Peyer's patch (tissue), 4 donors: ENCODE results near the gene SGMS1.

ENCODE experiments used
- POLR2A ChIP-seq, 2 donors: fragments of 450-650 bp; IDR thresholded peaks; one replicate each; pipeline ENCODE4 v1.5.1; 2017; ENCODE audit warnings: antibody characterized with exemption in 2 of 2, mild to moderate bottlenecking in 2 of 2, moderate library complexity in 2 of 2
- TF ChIP-seq, protein P1 (sequence below), 6 experiments: fragments of 450-650 bp in 4 of 6; fragments of 200-600 bp in 2 of 6; sonication (generic) in 1 of 6; IDR thresholded peaks; one replicate each; pipeline ENCODE4 v1.5.1; 2017 to 2019; ENCODE audit warnings: antibody characterized with exemption in 6 of 6, mild to moderate bottlenecking in 3 of 6, moderate library complexity in 1 of 6

DNA sequence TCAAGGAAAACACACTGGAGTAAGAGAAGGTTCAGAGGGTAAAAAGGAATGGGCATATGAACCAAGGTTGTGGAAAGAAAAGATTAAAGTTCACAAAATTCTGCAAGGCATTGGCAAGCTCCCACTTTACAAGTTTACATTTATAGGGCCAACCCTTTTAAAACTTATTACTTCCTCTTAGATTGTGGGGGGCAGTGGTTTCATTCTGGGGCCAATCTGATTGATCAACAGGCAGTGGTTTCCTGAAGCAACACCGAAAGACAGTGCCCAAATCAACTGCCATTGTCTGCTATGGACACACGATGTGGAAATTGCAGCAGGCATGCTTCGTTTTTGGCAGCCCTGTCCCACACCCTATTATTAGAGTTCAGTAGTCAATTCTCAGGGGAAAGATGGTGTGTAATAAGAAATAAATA is 154.0 kb downstream of the SGMS1 start:
- TF ChIP-seq, protein P1, sequence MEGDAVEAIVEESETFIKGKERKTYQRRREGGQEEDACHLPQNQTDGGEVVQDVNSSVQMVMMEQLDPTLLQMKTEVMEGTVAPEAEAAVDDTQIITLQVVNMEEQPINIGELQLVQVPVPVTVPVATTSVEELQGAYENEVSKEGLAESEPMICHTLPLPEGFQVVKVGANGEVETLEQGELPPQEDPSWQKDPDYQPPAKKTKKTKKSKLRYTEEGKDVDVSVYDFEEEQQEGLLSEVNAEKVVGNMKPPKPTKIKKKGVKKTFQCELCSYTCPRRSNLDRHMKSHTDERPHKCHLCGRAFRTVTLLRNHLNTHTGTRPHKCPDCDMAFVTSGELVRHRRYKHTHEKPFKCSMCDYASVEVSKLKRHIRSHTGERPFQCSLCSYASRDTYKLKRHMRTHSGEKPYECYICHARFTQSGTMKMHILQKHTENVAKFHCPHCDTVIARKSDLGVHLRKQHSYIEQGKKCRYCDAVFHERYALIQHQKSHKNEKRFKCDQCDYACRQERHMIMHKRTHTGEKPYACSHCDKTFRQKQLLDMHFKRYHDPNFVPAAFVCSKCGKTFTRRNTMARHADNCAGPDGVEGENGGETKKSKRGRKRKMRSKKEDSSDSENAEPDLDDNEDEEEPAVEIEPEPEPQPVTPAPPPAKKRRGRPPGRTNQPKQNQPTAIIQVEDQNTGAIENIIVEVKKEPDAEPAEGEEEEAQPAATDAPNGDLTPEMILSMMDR (IDR thresholded peaks at IDR 0.05): no peak
- no peak for TF ChIP-seq POLR2A (IDR thresholded peaks at IDR 0.05)
